H1 (cell line): ENCODE measurements around the gene DPT. TPM values are rescaled to one million over a fixed set of nuclear protein-coding genes. Genes with fewer than 3 reads are reported as not detected.

ENCODE experiments used
- CTCF ChIA-PET: fragments of 300-600 bp; sonication (Branson Sonifier 250); formaldehyde crosslinking; loops from one replicate; lab custom pipeline; 2021; ENCODE audit not compliant: partially characterized antibody; lab: Charles Lee
- POLR2A ChIA-PET: fragments of 300-600 bp; sonication (Branson Sonifier 250); formaldehyde crosslinking; loops from one replicate; lab custom pipeline; 2021; ENCODE audit warnings: inconsistent platforms; ENCODE audit not compliant: partially characterized antibody; lab: Charles Lee
- DNase-seq, 2 experiments: peaks; one replicate each; pipeline versions ENCODE4 v3.0.0 to v3.0.0-alpha.2; 2010 to 2022; ENCODE audit warnings: low spot score in 2 of 2, low read depth in 1 of 2, mixed read lengths in 1 of 2
- FAIRE-seq: peaks from 2 replicates; lab custom pipeline; 2011; peaks lifted over from hg19 to GRCh38; lab: Jason Lieb, UNC
- H2AFZ ChIP-seq: 2 replicates; pipeline ENCODE4 v1.8.1; 2012; ENCODE audit warnings: low read length, inconsistent platforms
- H2AK5ac ChIP-seq: 2 replicates; pipeline ENCODE4 v1.6.1; 2013; ENCODE audit warnings: low read depth, low read length
- H2BK120ac ChIP-seq: replicated peaks from 2 replicates; pipeline ENCODE3; 2013; ENCODE audit warnings: low read depth, low read length, inconsistent platforms
- H2BK12ac ChIP-seq: 2 replicates; pipeline ENCODE4 v1.6.1; 2013; ENCODE audit warnings: low read depth, low read length
- H2BK15ac ChIP-seq: 2 replicates; pipeline ENCODE4 v1.6.1; 2013; ENCODE audit warnings: low read length
- H2BK20ac ChIP-seq: 2 replicates; pipeline ENCODE4 v1.6.1; 2013; ENCODE audit warnings: low read length
- H2BK5ac ChIP-seq: 2 replicates; pipeline ENCODE4 v1.6.1; 2013; ENCODE audit warnings: low read depth, low read length
- H3K14ac ChIP-seq: 2 replicates; pipeline ENCODE4 v1.6.1; 2013; ENCODE audit warnings: inconsistent platforms; ENCODE audit not compliant: insufficient read length
- H3K18ac ChIP-seq: 2 replicates; pipeline ENCODE4 v1.6.1; 2013; ENCODE audit warnings: low read length; ENCODE audit errors: extremely low read depth
- H3K23ac ChIP-seq: 2 replicates; pipeline ENCODE4 v1.6.1; 2013; ENCODE audit warnings: inconsistent platforms; ENCODE audit not compliant: insufficient read length
- H3K23me2 ChIP-seq: 2 replicates; pipeline ENCODE4 v1.6.1; 2013; ENCODE audit warnings: low read depth, low read length
- H3K27ac ChIP-seq: 2 replicates; pipeline ENCODE4 v1.6.1; 2011; ENCODE audit warnings: low read depth, low read length, inconsistent platforms
- H3K27me3 ChIP-seq, 4 experiments: replicated peaks in 1 of 4; 1 replicate in 1 of 4; 2 replicates in 3 of 4; pipeline versions ENCODE4 v1.6.1 to v1.8.1; 2011 to 2013; ENCODE audit warnings: low read length in 3 of 4, mild to moderate bottlenecking in 3 of 4, inconsistent platforms in 2 of 4, mixed read lengths in 2 of 4, moderate library complexity in 1 of 4; ENCODE audit not compliant: control insufficient read depth in 3 of 4, insufficient read depth in 3 of 4; ENCODE audit errors: extremely low read depth in 1 of 4
- H3K36me3 ChIP-seq, 4 experiments: 2 replicates each; pipeline versions ENCODE4 v1.6.1 to v1.8.1; 2011 to 2013; ENCODE audit warnings: mild to moderate bottlenecking in 4 of 4, low read length in 3 of 4, moderate library complexity in 2 of 4, control low read depth in 1 of 4, inconsistent platforms in 1 of 4; ENCODE audit not compliant: insufficient read depth in 4 of 4, control insufficient read depth in 2 of 4
- H3K4ac ChIP-seq: replicated peaks from 2 replicates; pipeline ENCODE3; 2013; ENCODE audit warnings: low read length, low read depth, mixed read lengths, inconsistent platforms; ENCODE audit not compliant: insufficient read length
- H3K4me1 ChIP-seq, 4 experiments: replicated peaks in 1 of 4; 1 replicate in 1 of 4; 2 replicates in 3 of 4; pipeline versions ENCODE4 v1.6.1 to v1.8.1; 2011 to 2013; ENCODE audit warnings: low read length in 3 of 4, inconsistent platforms in 2 of 4, mixed read lengths in 1 of 4; ENCODE audit not compliant: insufficient read depth in 4 of 4, control insufficient read depth in 3 of 4
- H3K4me2 ChIP-seq, 2 experiments: 2 replicates each; pipeline versions ENCODE4 v1.6.1 to v1.8.1; 2011 to 2013; ENCODE audit warnings: low read depth in 2 of 2, low read length in 2 of 2, control low read depth in 1 of 2, inconsistent platforms in 1 of 2, mild to moderate bottlenecking in 1 of 2; ENCODE audit not compliant: insufficient read depth in 1 of 2
- H3K4me3 ChIP-seq, 4 experiments: fragments of 200-600, 300-600 bp in 1 of 4; sonication (generic), shearing (Covaris generic), sonication (Bioruptor Twin) in 1 of 4; 2 replicates each; pipeline versions ENCODE4 v1.5.1 to v1.8.1; 2011 to 2016; ENCODE audit warnings: low read length in 4 of 4, low read depth in 3 of 4, control low read depth in 2 of 4, inconsistent platforms in 2 of 4, mild to moderate bottlenecking in 2 of 4, mixed read lengths in 1 of 4, moderate library complexity in 1 of 4; ENCODE audit not compliant: insufficient read depth in 2 of 4; ENCODE audit errors: extremely low read depth in 1 of 4
- H3K56ac ChIP-seq: replicated peaks from 2 replicates; pipeline ENCODE3; 2013; ENCODE audit warnings: low read depth, mild to moderate bottlenecking, mixed read lengths, low read length, inconsistent platforms; ENCODE audit not compliant: insufficient read length
- H3K79me1 ChIP-seq: 2 replicates; pipeline ENCODE4 v1.6.1; 2013; ENCODE audit warnings: low read depth, low read length, control low read depth
- H3K79me2 ChIP-seq, 2 experiments: 2 replicates each; pipeline versions ENCODE4 v1.6.1 to v1.8.1; 2012 to 2013; ENCODE audit warnings: low read length in 2 of 2, mild to moderate bottlenecking in 2 of 2, inconsistent platforms in 1 of 2; ENCODE audit not compliant: insufficient read depth in 2 of 2, control insufficient read depth in 1 of 2
- H3K9ac ChIP-seq, 4 experiments: replicated peaks in 1 of 4; 1 replicate in 1 of 4; 2 replicates in 3 of 4; pipeline versions ENCODE4 v1.6.1 to v1.8.1; 2011 to 2013; ENCODE audit warnings: low read depth in 3 of 4, low read length in 3 of 4, control low read depth in 2 of 4, mild to moderate bottlenecking in 2 of 4, moderate library complexity in 2 of 4, inconsistent platforms in 1 of 4; ENCODE audit errors: extremely low read depth in 1 of 4
- H3K9me3 ChIP-seq, 2 experiments: 2 replicates each; pipeline versions ENCODE4 v1.6.1 to v1.8.1; 2012 to 2013; ENCODE audit warnings: mild to moderate bottlenecking in 2 of 2, moderate library complexity in 2 of 2, control low read depth in 1 of 2, inconsistent platforms in 1 of 2, low read depth in 1 of 2, low read length in 1 of 2, mixed read lengths in 1 of 2; ENCODE audit not compliant: insufficient read depth in 2 of 2
- H4K20me1 ChIP-seq, 2 experiments: replicated peaks in 1 of 2; 2 replicates each; pipeline versions ENCODE3 to v1.8.1; 2011 to 2013; ENCODE audit warnings: inconsistent platforms in 2 of 2, low read length in 2 of 2, mild to moderate bottlenecking in 1 of 2; ENCODE audit not compliant: insufficient read depth in 2 of 2, control insufficient read depth in 1 of 2
- H4K5ac ChIP-seq: 2 replicates; pipeline ENCODE4 v1.6.1; 2013; ENCODE audit warnings: low read length, low read depth, mixed read lengths, inconsistent platforms; ENCODE audit not compliant: insufficient read length
- H4K8ac ChIP-seq: 2 replicates; pipeline ENCODE4 v1.8.0; 2013; ENCODE audit warnings: mild to moderate bottlenecking, moderate library complexity, low read length, inconsistent platforms; ENCODE audit not compliant: insufficient read depth; ENCODE audit errors: extremely low read depth
- H4K91ac ChIP-seq: replicated peaks from 2 replicates; pipeline ENCODE3; 2013; ENCODE audit warnings: low read length, mixed read lengths, inconsistent platforms; ENCODE audit not compliant: insufficient read length
- ATF3 ChIP-seq: IDR thresholded peaks from 2 replicates; pipeline ENCODE4 v1.6.1; 2011; ENCODE audit warnings: low read depth, mild to moderate bottlenecking, low read length; ENCODE audit not compliant: insufficient read depth
- BACH1 ChIP-seq: IDR thresholded peaks from 2 replicates; pipeline ENCODE4 v1.6.1; 2012; ENCODE audit warnings: low read length, improper control_type of control experiment
- BCL11A ChIP-seq, 2 experiments: IDR thresholded peaks; one replicate each; pipeline ENCODE4 v1.6.1; 2011; ENCODE audit warnings: low read depth in 2 of 2, low read length in 2 of 2, mild to moderate bottlenecking in 2 of 2
- CHD2 ChIP-seq: IDR thresholded peaks from 2 replicates; pipeline ENCODE4 v1.6.1; 2012; ENCODE audit warnings: low read length, improper control_type of control experiment
- E2F6 ChIP-seq: IDR thresholded peaks from 2 replicates; pipeline ENCODE4 v1.6.1; 2012; ENCODE audit warnings: inconsistent platforms
- FOSL1 ChIP-seq: IDR thresholded peaks from 2 replicates; pipeline ENCODE4 v1.6.1; 2011; ENCODE audit warnings: mild to moderate bottlenecking, low read depth, low read length, moderate library complexity; ENCODE audit not compliant: insufficient read depth
- GTF2F1 ChIP-seq: IDR thresholded peaks from 2 replicates; pipeline ENCODE4 v1.6.1; 2012; ENCODE audit warnings: low read depth, low read length, improper control_type of control experiment, borderline replicate concordance
- KDM1A ChIP-seq: fragments of 200-600, 300-600 bp; sonication (generic); IDR thresholded peaks from 2 replicates; pipeline ENCODE4 v1.7.1; 2016; ENCODE audit warnings: mild to moderate bottlenecking, low read length, borderline replicate concordance
- KDM4A ChIP-seq: IDR thresholded peaks from one replicate; pipeline ENCODE4 v1.7.1; 2012; ENCODE audit warnings: low read depth, mild to moderate bottlenecking, moderate library complexity, low read length, inconsistent platforms; ENCODE audit not compliant: severe bottlenecking
- MAFK ChIP-seq: IDR thresholded peaks from 2 replicates; pipeline ENCODE4 v1.6.1; 2012; ENCODE audit warnings: low read depth, mild to moderate bottlenecking, improper control_type of control experiment, low read length
- POU5F1 ChIP-seq: IDR thresholded peaks from 2 replicates; pipeline ENCODE4 v1.6.1; 2011; ENCODE audit warnings: low read depth, mild to moderate bottlenecking, low read length, moderate library complexity
- RXRA ChIP-seq: IDR thresholded peaks from 2 replicates; pipeline ENCODE4 v1.6.1; 2011; ENCODE audit warnings: low read depth, mild to moderate bottlenecking, low read length, moderate library complexity; ENCODE audit not compliant: insufficient read depth
- SAP30 ChIP-seq: fragments of 300-600 bp; sonication (generic); IDR thresholded peaks from 2 replicates; pipeline ENCODE4 v1.7.1; 2012; ENCODE audit warnings: low read length, moderate library complexity, mild to moderate bottlenecking, inconsistent platforms; ENCODE audit not compliant: insufficient read depth, insufficient replicate concordance
- WGBS, 2 experiments: shearing (Covaris generic) in 1 of 2; methylation state at CpG; one replicate each; pipeline versions ENCODE4 v1.1.6 to v1.1.7; 2013 to 2015; ENCODE audit warnings: low lambda C conversion rate in 2 of 2, mixed read lengths in 2 of 2, inconsistent platforms in 1 of 2, low coverage in 1 of 2, missing lambda C conversion rate in 1 of 2; ENCODE audit not compliant: insufficient replicate concordance in 2 of 2, insufficient coverage in 1 of 2, insufficient read length in 1 of 2; ENCODE audit errors: extremely low coverage in 1 of 2, missing lambda C conversion rate in 1 of 2; 5-methylcytosine and 5-hydroxymethylcytosine counted together
- polyA plus RNA-seq, 7 experiments: library from polyadenylated mRNA; depleted of rRNA in 3 of 7; stranded (reverse) in 5 of 7; unstranded in 2 of 7; fragments of >200 nt in 5 of 7; fragments of 200-250 nt in 2 of 7; gene quantifications; 1 replicate in 5 of 7; 2 replicates in 1 of 7; 4 replicates in 1 of 7; pipeline versions ENCODE4 v1.2.1 to v1.2.3, GENCODE V29; 2011 to 2013; ENCODE audit warnings: missing spikeins in 2 of 7, mixed read lengths in 2 of 7
- total RNA-seq: library from RNA; stranded (reverse); fragmentation: NEBNext Ultra II Directional; extraction: Animal tissue kit (Norgen Biotek cat#: 25700); gene quantifications from 2 replicates; pipeline ENCODE4 v1.2.1, GENCODE V29; 2021

DPT gene
- total and polyA plus RNA-seq, 2 of the 8 experiments (the other 6 are each of a cell fraction or from before 2014, with no cell fraction given) = not detected

GRCh38 chr1:168763031-168763430, 34.0 kb upstream of the DPT start:
- no peaks in the 10 kb centered on the region for H3K79me1 ChIP-seq
- no peak overlapping the region for H2BK12ac ChIP-seq
- no peak overlapping the region for H3K56ac ChIP-seq
- TF ChIP-seq ATF3 = no peak
- no peak for TF ChIP-seq CHD2
- TF ChIP-seq RXRA = no peak
- TF ChIP-seq E2F6 = no peak
- no peak for TF ChIP-seq GTF2F1
- TF ChIP-seq BCL11A (IDR thresholded peaks at IDR 0.05; ENCODE audit: low read depth in 2 of 2, low read length in 2 of 2) = no peak
- no peak for TF ChIP-seq KDM1A
- no peak for TF ChIP-seq BACH1
- TF ChIP-seq FOSL1 = no peak
- TF ChIP-seq POU5F1 = no peak
- no peak for TF ChIP-seq MAFK
- no peak for TF ChIP-seq SAP30
- no peak for TF ChIP-seq KDM4A

More at GRCh38 chr1:168763031-168763430, 34.0 kb upstream of the DPT start:
- CTCF ChIA-PET = no interaction called here
- POLR2A ChIA-PET = no interaction called here
- H3K36me3 ChIP-seq = no peaks in the 10 kb centered on the region
- no peak overlapping the region for H2BK20ac ChIP-seq
- DNase-seq (no peak), FAIRE-seq (no peak)
- H3K4me2 ChIP-seq = no peak overlapping the region
- H3K4ac ChIP-seq = no peak overlapping the region
- H3K9me3 ChIP-seq = no peaks in the 10 kb centered on the region
- WGBS, 2 experiments = 94% methylated on average over 3 of the region's 3 CpGs; no CpG with 5 or more reads in 1 of the 2 experiments
- no peaks in the 10 kb centered on the region for H3K27me3 ChIP-seq
- H3K18ac ChIP-seq = no peak overlapping the region
- H3K79me2 ChIP-seq = no peaks in the 10 kb centered on the region
- no peak overlapping the region for H3K14ac ChIP-seq
- no peak overlapping the region for H3K4me3 ChIP-seq
- H2BK5ac ChIP-seq = no peak overlapping the region
- no peak overlapping the region for H2AFZ ChIP-seq
- H3K23me2 ChIP-seq = no peaks in the 10 kb centered on the region
- no peak overlapping the region for H2BK15ac ChIP-seq
- H2AK5ac ChIP-seq = no peak overlapping the region
- H2BK120ac ChIP-seq = no peak overlapping the region
- H4K20me1 ChIP-seq = no peaks in the 10 kb centered on the region
- H3K27ac ChIP-seq = no peak overlapping the region
- no peak overlapping the region for H4K5ac ChIP-seq
- no peaks in the 10 kb centered on the region for H3K4me1 ChIP-seq
- no peak overlapping the region for H3K9ac ChIP-seq
- no peak overlapping the region for H3K23ac ChIP-seq
- no peak overlapping the region for H4K8ac ChIP-seq
- H4K91ac ChIP-seq = no peak overlapping the region
